Adrenal gland (tissue), 12 donors: ENCODE data around the gene RPS6KA2. TPM values are rescaled to one million over a fixed set of nuclear protein-coding genes. Genes with fewer than 3 reads are reported as not detected.

ENCODE experiments used
- DNase-seq, 7 donors: peaks; one replicate each; pipeline ENCODE4 v3.0.0-alpha.2; 2019 to 2020
- H3K27ac ChIP-seq, 5 donors: fragments of 200-600 bp; sonication (generic) in 4 of 5; 1 replicate in 3 of 5; 2 replicates in 2 of 5; pipeline versions ENCODE4 v1.5.1 to v1.8.0; 2016 to 2020; ENCODE audit warnings: mild to moderate bottlenecking in 1 of 5
- H3K27me3 ChIP-seq: fragments of 200-600 bp; 2 replicates; pipeline ENCODE4 v1.8.0; 2021
- H3K36me3 ChIP-seq, 2 donors: fragments of 200-600 bp; replicated peaks in 1 of 2; 1 replicate in 1 of 2; 2 replicates in 1 of 2; pipeline versions ENCODE4 v1.5.1 to v1.8.0; 2018 to 2022
- H3K4me1 ChIP-seq, 2 donors: fragments of 200-600 bp; replicated peaks in 1 of 2; 1 replicate in 1 of 2; 2 replicates in 1 of 2; pipeline versions ENCODE4 v1.5.1 to v1.8.0; 2018 to 2021
- H3K4me3 ChIP-seq, 4 donors: fragments of 200-600 bp; sonication (generic) in 3 of 4; one replicate each; pipeline ENCODE4 v1.5.1; 2016 to 2018
- H3K9me3 ChIP-seq, 3 donors: fragments of 200-600 bp; sonication (generic) in 1 of 3; replicated peaks in 1 of 3; 1 replicate in 2 of 3; 2 replicates in 1 of 3; pipeline versions ENCODE4 v1.5.1 to v1.8.0; 2016 to 2021
- CTCF ChIP-seq, 6 experiments: fragments of 450-650 bp in 4 of 6; fragments of 200-600 bp in 2 of 6; sonication (generic) in 1 of 6; IDR thresholded peaks; 1 replicate in 5 of 6; 2 replicates in 1 of 6; pipeline versions ENCODE4 v1.5.1 to v1.8.0; 2016 to 2021; ENCODE audit warnings: antibody characterized with exemption in 6 of 6, mild to moderate bottlenecking in 2 of 6, moderate library complexity in 1 of 6
- POLR2A ChIP-seq, 2 donors: fragments of 450-650 bp; IDR thresholded peaks; one replicate each; pipeline ENCODE4 v1.6.1; 2017; ENCODE audit warnings: antibody characterized with exemption in 2 of 2, mild to moderate bottlenecking in 2 of 2, moderate library complexity in 1 of 2
- WGBS, 4 donors: extraction: QIAGEN DNeasy Blood & Tissue Kit in 2 of 4; methylation state at CpG; one replicate each; pipeline versions ENCODE4 v1.1.5 to v1.1.7; 2013 to 2017; 5-methylcytosine and 5-hydroxymethylcytosine counted together
- intact Hi-C, 2 donors: fragments of 100-400 bp; cut with DNase I; formaldehyde crosslinking; loops; one replicate each; pipeline versions ENCODE4 v1.14.1 to v1.15.0; 2022 to 2023
- polyA plus RNA-seq, 3 donors: library from polyadenylated mRNA; stranded (reverse); fragments of 200-250 nt in 2 of 3; fragments of 350-450 nt in 1 of 3; fragmentation: Illumina TruSeq in 1 of 3; extraction: RNeasy Lipid Tissue Mini Kit (QIAGEN cat#74804) in 1 of 3; gene quantifications; one replicate each; pipeline ENCODE4 v1.2.3, GENCODE V29; 2013 to 2014
- total RNA-seq, 9 donors: library from RNA; depleted of rRNA in 4 of 9; stranded (reverse); fragments of >200 nt in 4 of 9; fragments of 120-200 nt in 1 of 9; fragmentation: NEBNext Ultra II Directional in 1 of 9; extraction: Animal tissue kit (Norgen Biotek cat#: 25700) in 1 of 9; gene quantifications; one replicate each; pipeline versions ENCODE4 v1.1.0 to v1.2.4, GENCODE V29; 2013 to 2023
- donor health status: healthy with polysubstance abuse.
- donor health status: Bipolar disorder and iron deficiency.
- donor health status: DM: yes; HTN: yes; CAD: no.
- donor health status: DM: no; HTN: no; CAD: no.
- donor health status: DM: no; HTN: no; CAD: no.
- donor health status: DM: yes; HTN: yes; CAD: no.

Gene RPS6KA2
- total and polyA plus RNA-seq, 12 donors, result 7.0 to 40.4 (median 26.2) TPM

GRCh38 chr6:166617359-166617758 lies 9.7 kb downstream of the RPS6KA2 start:
- H3K4me1 ChIP-seq, result peaks cover 6 to 13% of the 10 kb centered on the region in 2 donors
- 53 to 63% (median 58%) methylated on average over 7 of the region's 7 CpGs for WGBS, 4 donors

GRCh38 chr6:166616261-166617238 lies 10.5 kb downstream of the RPS6KA2 start:
- Histone ChIP-seq H3K9me3 (no peaks in the 10 kb centered on the region), H3K4me3 (no peak overlapping the region), H3K36me3 (no peaks in the 10 kb centered on the region), H3K4me1 (peaks cover 6 to 15% of the 10 kb centered on the region in 2 donors), H3K27ac (peak overlapping the region in 1 of 5 donors; percentile 38), H3K27me3 (no peaks in the 10 kb centered on the region)
- no peak for DNase-seq
- TF ChIP-seq CTCF (IDR thresholded peaks at IDR 0.05), result no peak
- TF ChIP-seq POLR2A (IDR thresholded peaks at IDR 0.05), result no peak
- intact Hi-C loops, result no loop called here
- WGBS, 4 donors, result 75 to 91% (median 85%) methylated on average over 14 to 22 of the region's 22 CpGs

More at GRCh38 chr6:166617359-166617758, 9.7 kb downstream of the RPS6KA2 start:
- TF ChIP-seq CTCF (IDR thresholded peaks at IDR 0.05) (no peak), POLR2A (IDR thresholded peaks at IDR 0.05) (no peak)
- no peak overlapping the region for H3K4me3 ChIP-seq
- H3K9me3 ChIP-seq, result no peaks in the 10 kb centered on the region
- intact Hi-C loops, result no loop called here
- no peaks in the 10 kb centered on the region for H3K36me3 ChIP-seq
- DNase-seq, result no peak
- no peak overlapping the region for H3K27ac ChIP-seq
- no peaks in the 10 kb centered on the region for H3K27me3 ChIP-seq

GRCh38 chr6:166615059-166615770 lies 11.8 kb downstream of the RPS6KA2 start:
- no peak overlapping the region for H3K4me3 ChIP-seq
- no peaks in the 10 kb centered on the region for H3K9me3 ChIP-seq
- no peak for DNase-seq
- peaks cover 6 to 15% of the 10 kb centered on the region in 2 donors for H3K4me1 ChIP-seq
- H3K36me3 ChIP-seq, result no peaks in the 10 kb centered on the region
- intact Hi-C loops, result no loop called here
- TF ChIP-seq POLR2A (IDR thresholded peaks at IDR 0.05) (no peak), CTCF (IDR thresholded peaks at IDR 0.05) (no peak)
- no peaks in the 10 kb centered on the region for H3K27me3 ChIP-seq
- 80 to 89% (median 83%) methylated on average over 15 to 21 of the region's 21 CpGs for WGBS, 4 donors
- peak overlapping the region in 1 of 5 donors; percentile 72 for H3K27ac ChIP-seq

- no peak overlapping the region for H3K4me3 ChIP-seq
- no peaks in the 10 kb centered on the region for H3K36me3 ChIP-seq
- no peak for TF ChIP-seq POLR2A (IDR thresholded peaks at IDR 0.05)
- no peak for TF ChIP-seq CTCF (IDR thresholded peaks at IDR 0.05)
- peaks cover 6 to 15% of the 10 kb centered on the region in 2 donors for H3K4me1 ChIP-seq
- H3K27me3 ChIP-seq, result no peaks in the 10 kb centered on the region
- H3K27ac ChIP-seq, result peak overlapping the region in 1 of 5 donors; percentile 64
- 94 to 98% (median 95%) methylated on average over 10 of the region's 10 CpGs for WGBS, 4 donors
- H3K9me3 ChIP-seq, result no peaks in the 10 kb centered on the region
- DNase-seq, result no peak
- intact Hi-C loops, result no loop called here
These were observed 12.5 kb downstream of the RPS6KA2 start for GRCh38 chr6:166614589-166614988.
